CD4-positive, alpha-beta memory T cell (primary cell): ENCODE measurements around the gene ITGA8. TPM values are rescaled to one million over a fixed set of nuclear protein-coding genes. Genes with fewer than 3 reads are reported as not detected.

Experiments
- CTCF ChIA-PET: fragments of 350-600 bp; sonication (Branson Sonifier 250); formaldehyde crosslinking; loops from one replicate; lab custom pipeline; 2021; ENCODE audit warnings: inconsistent platforms; ENCODE audit not compliant: partially characterized antibody; lab: Charles Lee
- POLR2A ChIA-PET: fragments of 350-600 bp; sonication (Branson Sonifier 250); formaldehyde crosslinking; loops from one replicate; lab custom pipeline; 2021; ENCODE audit not compliant: partially characterized antibody; lab: Charles Lee
- DNase-seq, 5 donors: peaks; one replicate each; pipeline versions ENCODE4 v3.0.0 to v3.0.0-alpha.2; 2020 to 2022; ENCODE audit warnings: mixed read lengths in 1 of 5
- H3K27ac ChIP-seq: one replicate; pipeline ENCODE4 v1.7.0; 2013; ENCODE audit warnings: low read depth, low read length
- H3K27me3 ChIP-seq: 2 replicates; pipeline ENCODE4 v1.7.0; 2013; ENCODE audit warnings: mild to moderate bottlenecking, low read length, moderate library complexity; ENCODE audit not compliant: insufficient read depth
- H3K36me3 ChIP-seq: 2 replicates; pipeline ENCODE4 v1.7.0; 2013; ENCODE audit warnings: mild to moderate bottlenecking, low read length, moderate library complexity; ENCODE audit not compliant: insufficient read depth
- H3K4me1 ChIP-seq: 2 replicates; pipeline ENCODE4 v1.7.0; 2013; ENCODE audit warnings: mild to moderate bottlenecking, low read length, moderate library complexity; ENCODE audit not compliant: insufficient read depth
- H3K4me3 ChIP-seq, 2 donors: one replicate each; pipeline ENCODE4 v1.7.0; 2013; ENCODE audit warnings: low read length in 2 of 2, mild to moderate bottlenecking in 1 of 2
- H3K9me3 ChIP-seq, 2 donors: one replicate each; pipeline ENCODE4 v1.7.0; 2013; ENCODE audit warnings: low read length in 2 of 2, control low read depth in 1 of 2; ENCODE audit not compliant: control insufficient read depth in 1 of 2
- H3K27ac Mint-ChIP-seq, 7 donors: one replicate each; pipeline ENCODE4 v1.8.0; 2020 to 2021; ENCODE audit warnings: mixed read lengths in 7 of 7, mild to moderate bottlenecking in 6 of 7, inconsistent platforms in 3 of 7, moderate library complexity in 3 of 7
- H3K27me3 Mint-ChIP-seq, 2 donors: one replicate each; pipeline ENCODE4 v1.8.0; 2020 to 2021; ENCODE audit warnings: mixed read lengths in 2 of 2
- H3K36me3 Mint-ChIP-seq, 2 donors: one replicate each; pipeline ENCODE4 v1.8.0; 2020 to 2021; ENCODE audit warnings: mixed read lengths in 2 of 2, inconsistent platforms in 1 of 2, mild to moderate bottlenecking in 1 of 2
- H3K4me1 Mint-ChIP-seq, 4 donors: one replicate each; pipeline ENCODE4 v1.8.0; 2020 to 2021; ENCODE audit warnings: mixed read lengths in 4 of 4, mild to moderate bottlenecking in 1 of 4
- H3K4me3 Mint-ChIP-seq, 8 donors: one replicate each; pipeline ENCODE4 v1.8.0; 2020 to 2021; ENCODE audit warnings: mixed read lengths in 8 of 8, mild to moderate bottlenecking in 7 of 8, moderate library complexity in 6 of 8, inconsistent platforms in 3 of 8
- H3K9me3 Mint-ChIP-seq, 8 donors: one replicate each; pipeline ENCODE4 v1.8.0; 2020 to 2021; ENCODE audit warnings: mixed read lengths in 8 of 8, mild to moderate bottlenecking in 5 of 8, inconsistent platforms in 3 of 8, moderate library complexity in 1 of 8
- intact Hi-C: fragments of 100-400 bp; cut with micrococcal nuclease; formaldehyde crosslinking; loops from one replicate; pipeline ENCODE4 v1.15.1; 2023
- polyA plus RNA-seq, 2 donors: library from polyadenylated mRNA; unstranded; fragments of 300-500 nt; fragmentation: Illumina TruSeq; gene quantifications; one replicate each; pipeline ENCODE4 v1.2.3, GENCODE V29; 2021
- total RNA-seq, 2 experiments: library from RNA; stranded (reverse); gene quantifications; one replicate each; pipeline ENCODE4 v1.2.3, GENCODE V29; 2021

ITGA8 gene
- total and polyA plus RNA-seq, 4 experiments from 2014 or later = not detected

DNA sequence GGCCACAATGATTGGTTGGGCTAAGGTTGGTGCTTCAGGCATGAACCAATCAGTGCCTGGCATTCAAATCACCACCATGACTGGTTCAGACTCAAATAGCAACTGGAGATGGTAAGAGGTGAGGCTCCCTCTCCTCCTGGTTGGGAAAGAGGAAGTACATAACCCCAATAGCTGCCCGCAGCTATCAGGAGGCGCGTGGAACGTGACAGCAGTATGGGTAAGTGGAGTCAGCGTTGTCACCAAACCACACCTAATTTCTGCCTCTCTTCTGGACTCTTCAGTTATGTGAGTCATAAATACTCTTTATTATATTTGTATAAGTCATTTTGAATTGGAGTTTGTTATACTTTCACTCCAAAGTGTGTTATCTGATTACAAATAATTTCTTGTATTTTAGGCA, 17.9 kb upstream of the ITGA8 start:
- no peaks in the 10 kb centered on the region for H3K36me3 Mint-ChIP-seq
- Histone ChIP-seq H3K27me3 (peaks cover 3% of the 10 kb centered on the region), H3K9me3 (no peaks in the 10 kb centered on the region), H3K4me1 (no peaks in the 10 kb centered on the region), H3K27ac (no peak overlapping the region), H3K4me3 (no peak overlapping the region), H3K36me3 (no peaks in the 10 kb centered on the region)
- intact Hi-C loops = no loop called here
- ChIA-PET CTCF (no interaction called here), POLR2A (no interaction called here)
- no peaks in the 10 kb centered on the region for H3K4me1 Mint-ChIP-seq
- no peak overlapping the region for H3K27ac Mint-ChIP-seq
- H3K4me3 Mint-ChIP-seq = no peak overlapping the region
- DNase-seq = no peak
- peaks cover 0 to 8% (median 0%) of the 10 kb centered on the region in 8 donors for H3K9me3 Mint-ChIP-seq
- peaks cover 8 to 15% of the 10 kb centered on the region in 2 donors for H3K27me3 Mint-ChIP-seq

GRCh38 chr10:15735763-15736162, 16.0 kb upstream of the ITGA8 start:
- peaks cover 6 to 11% of the 10 kb centered on the region in 2 donors for H3K27me3 Mint-ChIP-seq

GRCh38 chr10:15730341-15730740, 10.6 kb upstream of the ITGA8 start:
- Histone ChIP-seq H3K36me3 (no peaks in the 10 kb centered on the region), H3K4me1 (no peaks in the 10 kb centered on the region), H3K9me3 (no peaks in the 10 kb centered on the region), H3K27ac (no peak overlapping the region), H3K4me3 (no peak overlapping the region), H3K27me3 (no peaks in the 10 kb centered on the region)
- Mint-ChIP-seq H3K4me1 (no peaks in the 10 kb centered on the region), H3K27ac (no peak overlapping the region), H3K36me3 (no peaks in the 10 kb centered on the region), H3K4me3 (no peak overlapping the region), H3K27me3 (peaks cover 3 to 5% of the 10 kb centered on the region in 2 donors), H3K9me3 (peaks cover 0 to 27% (median 7%) of the 10 kb centered on the region in 8 donors)
- POLR2A ChIA-PET = no interaction called here
- no peak for DNase-seq
- intact Hi-C loops = no loop called here
- CTCF ChIA-PET = no interaction called here

More at GRCh38 chr10:15735763-15736162, 16.0 kb upstream of the ITGA8 start:
- no peaks in the 10 kb centered on the region for H3K36me3 Mint-ChIP-seq
- peaks cover 0 to 13% (median 4%) of the 10 kb centered on the region in 8 donors for H3K9me3 Mint-ChIP-seq
- no peaks in the 10 kb centered on the region for H3K4me1 Mint-ChIP-seq
- H3K4me3 Mint-ChIP-seq = no peak overlapping the region
- POLR2A ChIA-PET = no interaction called here
- CTCF ChIA-PET = no interaction called here
- H3K9me3 ChIP-seq = no peaks in the 10 kb centered on the region
- H3K27me3 ChIP-seq = no peaks in the 10 kb centered on the region
- H3K27ac Mint-ChIP-seq = no peak overlapping the region
- no peak for DNase-seq
- H3K4me3 ChIP-seq = no peak overlapping the region
- H3K36me3 ChIP-seq = no peaks in the 10 kb centered on the region
- intact Hi-C loops = no loop called here
- no peak overlapping the region for H3K27ac ChIP-seq
- H3K4me1 ChIP-seq = no peaks in the 10 kb centered on the region

DNA sequence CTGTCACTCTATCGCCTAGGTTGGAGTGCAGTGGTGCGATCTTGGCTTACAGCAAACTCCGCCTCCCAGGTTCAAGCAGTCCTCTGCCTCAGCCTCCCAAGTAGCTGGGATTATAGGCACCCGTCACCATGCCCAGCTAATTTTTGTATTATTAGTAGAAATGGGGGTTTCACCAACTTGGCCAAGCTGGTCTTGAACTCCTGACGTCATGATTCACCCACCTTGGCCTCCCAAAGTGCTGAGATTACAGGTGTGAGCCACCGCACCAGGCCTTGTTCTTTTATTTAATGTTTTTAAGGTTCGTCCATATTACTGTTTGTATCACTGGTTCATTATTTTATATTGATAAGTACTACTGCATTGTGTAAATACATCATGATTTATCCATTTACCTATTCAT, 10.2 kb upstream of the ITGA8 start:
- peaks cover 3 to 6% of the 10 kb centered on the region in 2 donors for H3K27me3 Mint-ChIP-seq
- no peak overlapping the region for H3K27ac ChIP-seq
- no peak for DNase-seq
- intact Hi-C loops = no loop called here
- no peak overlapping the region for H3K4me3 Mint-ChIP-seq
- peaks cover 0 to 27% (median 7%) of the 10 kb centered on the region in 8 donors for H3K9me3 Mint-ChIP-seq
- no peaks in the 10 kb centered on the region for H3K4me1 ChIP-seq
- no peaks in the 10 kb centered on the region for H3K36me3 ChIP-seq
- CTCF ChIA-PET = interaction anchor here (0.6 kb wide), 1 partner anchor 78 kb away, joined by 3 read pairs; no protein-coding TSS in a partner anchor
- POLR2A ChIA-PET = no interaction called here
- no peaks in the 10 kb centered on the region for H3K27me3 ChIP-seq
- H3K4me1 Mint-ChIP-seq = no peaks in the 10 kb centered on the region
- no peaks in the 10 kb centered on the region for H3K36me3 Mint-ChIP-seq
- no peaks in the 10 kb centered on the region for H3K9me3 ChIP-seq
- H3K4me3 ChIP-seq = no peak overlapping the region
- no peak overlapping the region for H3K27ac Mint-ChIP-seq

DNA sequence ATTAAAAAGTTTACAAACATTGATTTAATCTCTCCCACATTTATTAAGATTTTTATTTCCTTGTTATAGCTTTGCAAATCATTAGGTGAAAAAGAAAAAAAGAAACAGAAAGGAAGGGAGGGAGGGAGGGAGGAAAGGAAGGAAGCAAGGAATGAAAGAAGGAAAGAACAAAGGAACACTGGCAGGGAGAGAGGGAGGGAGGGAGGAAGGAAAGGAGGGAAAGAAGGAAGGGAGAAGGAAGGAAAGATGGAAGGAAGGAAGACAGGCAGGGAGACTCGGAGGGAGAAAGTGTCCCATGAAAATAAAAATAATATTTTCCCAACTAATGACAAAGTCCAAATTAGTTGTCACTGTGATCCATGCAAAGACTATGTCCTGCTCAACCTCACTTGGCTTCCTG, 6.3 kb upstream of the ITGA8 start:
- Mint-ChIP-seq H3K9me3 (peaks cover 0 to 16% (median 6%) of the 10 kb centered on the region in 8 donors), H3K27me3 (peaks cover 10 to 15% of the 10 kb centered on the region in 2 donors), H3K4me1 (no peaks in the 10 kb centered on the region), H3K36me3 (no peaks in the 10 kb centered on the region), H3K27ac (no peak overlapping the region), H3K4me3 (no peak overlapping the region)
- no peak overlapping the region for H3K27ac ChIP-seq
- CTCF ChIA-PET = no interaction called here
- no peak overlapping the region for H3K4me3 ChIP-seq
- no peaks in the 10 kb centered on the region for H3K36me3 ChIP-seq
- no peaks in the 10 kb centered on the region for H3K9me3 ChIP-seq
- H3K27me3 ChIP-seq = no peaks in the 10 kb centered on the region
- DNase-seq = no peak
- no peaks in the 10 kb centered on the region for H3K4me1 ChIP-seq
- POLR2A ChIA-PET = no interaction called here
- intact Hi-C loops = no loop called here

DNA sequence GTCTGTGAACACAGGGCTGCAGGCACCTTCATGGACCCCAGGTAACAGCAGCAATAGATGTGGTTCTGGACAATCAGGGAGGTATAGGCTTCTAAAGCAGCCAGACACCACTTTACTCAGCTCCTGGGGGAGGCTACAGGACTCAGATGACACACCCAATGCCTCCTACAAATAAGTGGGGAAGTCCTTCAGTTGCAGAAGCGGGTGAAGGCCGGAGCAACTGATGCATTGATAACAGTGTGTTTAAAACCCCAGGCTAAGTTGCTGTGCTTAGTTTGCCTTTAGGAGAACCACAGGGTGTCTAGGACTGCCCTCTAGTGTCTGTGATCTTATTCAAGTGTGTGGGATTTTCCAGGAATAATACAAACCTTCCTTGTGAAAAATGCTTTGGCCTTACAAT, 5.9 kb upstream of the ITGA8 start:
- no peak overlapping the region for H3K27ac ChIP-seq
- Mint-ChIP-seq H3K27me3 (peaks cover 12 to 17% of the 10 kb centered on the region in 2 donors), H3K36me3 (no peaks in the 10 kb centered on the region), H3K27ac (no peak overlapping the region), H3K4me3 (no peak overlapping the region), H3K4me1 (no peaks in the 10 kb centered on the region), H3K9me3 (peaks cover 0 to 14% (median 4%) of the 10 kb centered on the region in 8 donors)
- CTCF ChIA-PET = no interaction called here
- no peaks in the 10 kb centered on the region for H3K36me3 ChIP-seq
- no peak overlapping the region for H3K4me3 ChIP-seq
- no peaks in the 10 kb centered on the region for H3K4me1 ChIP-seq
- H3K9me3 ChIP-seq = no peaks in the 10 kb centered on the region
- intact Hi-C loops = no loop called here
- H3K27me3 ChIP-seq = no peaks in the 10 kb centered on the region
- no peak for DNase-seq
- POLR2A ChIA-PET = no interaction called here

GRCh38 chr10:15724683-15725082, 5.0 kb upstream of the ITGA8 start:
- Mint-ChIP-seq H3K9me3 (peaks cover 0 to 11% (median 2%) of the 10 kb centered on the region in 8 donors), H3K36me3 (no peaks in the 10 kb centered on the region), H3K4me1 (no peaks in the 10 kb centered on the region), H3K4me3 (no peak overlapping the region), H3K27me3 (peaks cover 12 to 24% of the 10 kb centered on the region in 2 donors), H3K27ac (no peak overlapping the region)
- H3K9me3 ChIP-seq = no peaks in the 10 kb centered on the region
- no peak overlapping the region for H3K27ac ChIP-seq
- no peak overlapping the region for H3K4me3 ChIP-seq
- no peaks in the 10 kb centered on the region for H3K4me1 ChIP-seq
- ChIA-PET POLR2A (no interaction called here), CTCF (no interaction called here)
- intact Hi-C loops = no loop called here
- no peaks in the 10 kb centered on the region for H3K27me3 ChIP-seq
- no peaks in the 10 kb centered on the region for H3K36me3 ChIP-seq
- no peak for DNase-seq

DNA sequence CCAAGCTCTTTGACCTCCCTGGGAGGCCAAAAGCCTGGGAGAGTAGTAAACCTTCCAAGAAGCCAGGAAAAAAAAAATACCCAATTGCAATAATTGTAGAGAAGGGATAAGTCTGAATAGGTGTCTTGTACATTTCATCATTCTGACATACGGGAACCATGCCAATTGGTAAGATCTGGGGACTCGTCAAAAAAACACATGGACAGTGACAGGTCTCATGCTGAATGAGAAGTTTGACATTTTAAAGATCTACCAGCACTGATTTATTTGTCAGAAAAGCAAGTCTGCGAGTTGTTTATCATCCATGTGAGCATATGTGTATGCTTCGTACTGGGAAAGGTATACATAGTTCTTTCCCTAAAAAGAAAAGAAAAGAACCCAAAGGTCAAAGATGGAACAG, 4.1 kb upstream of the ITGA8 start:
- H3K27ac ChIP-seq = no peak overlapping the region
- no peak overlapping the region for H3K4me3 Mint-ChIP-seq
- POLR2A ChIA-PET = no interaction called here
- peaks cover 0 to 11% (median 0%) of the 10 kb centered on the region in 8 donors for H3K9me3 Mint-ChIP-seq
- no peak overlapping the region for H3K4me3 ChIP-seq
- no peaks in the 10 kb centered on the region for H3K9me3 ChIP-seq
- H3K4me1 Mint-ChIP-seq = peaks cover 0 to 4% (median 1%) of the 10 kb centered on the region in 4 donors
- CTCF ChIA-PET = no interaction called here
- DNase-seq = no peak
- no peaks in the 10 kb centered on the region for H3K4me1 ChIP-seq
- no peaks in the 10 kb centered on the region for H3K27me3 ChIP-seq
- intact Hi-C loops = no loop called here
- H3K36me3 Mint-ChIP-seq = no peaks in the 10 kb centered on the region
- peaks cover 16 to 28% of the 10 kb centered on the region in 2 donors for H3K27me3 Mint-ChIP-seq
- H3K36me3 ChIP-seq = no peaks in the 10 kb centered on the region
- no peak overlapping the region for H3K27ac Mint-ChIP-seq
